Measurements from ENCODE around the gene RPS13.
"Not testable (repeated sequence)": the region's sequence is repeated elsewhere in the genome, so short reads cannot be mapped to it uniquely, and the experiment has no call there.

RPS13 gene

GRCh38 chr11:17034027-17034426 is 43.4 kb downstream of the RPS13 start:
- DNase-seq, result not testable (repeated sequence)

GRCh38 chr11:17026487-17027082 is 50.9 kb downstream of the RPS13 start:
- DNase-seq, result no peak

- no peak for DNase-seq
These were observed 52.5 kb downstream of the RPS13 start for GRCh38 chr11:17024924-17025323.

Measured in NCI-H1417 (cell line).